Ecto neural progenitor cell (in vitro differentiated cells): Measurements from ENCODE around the gene PRR7.
"Not testable (repeated sequence)": the region's sequence is repeated elsewhere in the genome, so short reads cannot be mapped to it uniquely, and the experiment has no call there.

ENCODE experiments used
- DNase-seq: peaks from one replicate; pipeline ENCODE4 v3.0.0-alpha.2; 2018; ENCODE audit warnings: low spot score

Gene PRR7, protein sequence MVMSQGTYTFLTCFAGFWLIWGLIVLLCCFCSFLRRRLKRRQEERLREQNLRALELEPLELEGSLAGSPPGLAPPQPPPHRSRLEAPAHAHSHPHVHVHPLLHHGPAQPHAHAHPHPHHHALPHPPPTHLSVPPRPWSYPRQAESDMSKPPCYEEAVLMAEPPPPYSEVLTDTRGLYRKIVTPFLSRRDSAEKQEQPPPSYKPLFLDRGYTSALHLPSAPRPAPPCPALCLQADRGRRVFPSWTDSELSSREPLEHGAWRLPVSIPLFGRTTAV

DNA sequence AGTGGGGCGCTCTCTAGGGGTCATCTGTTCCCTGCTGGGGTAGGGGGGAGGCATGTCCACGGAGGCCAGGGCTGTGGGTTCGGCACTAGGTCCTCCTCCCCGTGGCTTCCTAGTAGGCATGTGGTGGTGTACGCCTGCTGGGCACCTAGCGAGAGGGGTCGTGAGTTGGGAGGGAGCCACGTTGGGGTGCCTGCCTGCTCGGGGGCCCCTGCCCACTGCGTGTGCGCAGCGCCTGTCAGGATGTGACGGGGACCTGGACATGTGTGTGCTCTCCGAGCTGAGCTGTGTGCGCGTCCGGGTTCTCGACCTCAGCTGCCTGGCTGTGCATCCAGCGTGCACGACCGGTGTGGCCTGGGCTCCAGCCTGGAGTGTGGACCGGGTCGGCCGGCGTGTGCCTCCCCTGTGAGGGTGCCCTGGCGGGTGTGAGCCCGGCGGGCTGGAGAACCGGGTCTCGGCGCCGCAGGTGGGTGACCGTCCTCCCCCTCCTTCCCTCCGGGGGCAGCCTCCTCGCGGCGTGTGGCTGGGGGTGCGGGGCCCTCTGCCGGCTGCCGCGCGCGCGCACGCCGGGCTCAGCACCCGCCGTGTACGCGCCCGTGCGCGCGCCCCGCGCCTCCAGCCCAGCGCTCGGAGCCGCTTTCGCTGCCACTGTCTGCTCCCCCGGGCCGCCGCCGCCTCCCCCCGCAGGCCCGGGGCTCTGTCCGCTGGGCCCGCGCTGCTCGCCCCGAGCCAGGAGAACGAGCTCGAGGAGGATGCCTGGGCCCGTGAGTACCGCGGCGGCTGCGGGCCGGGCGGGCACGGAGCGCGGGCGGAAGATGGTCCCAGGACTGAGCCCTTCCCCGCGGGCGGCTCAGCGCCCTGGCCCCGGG, at the start of gene PRR7:
TSS of gene PRR7 (plus strand) at position 615 of the 866 bp plus-strand sequence. CDS start 8,254 bp downstream, outside the sequence.
- DNase-seq, result peak; percentile 84

DNA sequence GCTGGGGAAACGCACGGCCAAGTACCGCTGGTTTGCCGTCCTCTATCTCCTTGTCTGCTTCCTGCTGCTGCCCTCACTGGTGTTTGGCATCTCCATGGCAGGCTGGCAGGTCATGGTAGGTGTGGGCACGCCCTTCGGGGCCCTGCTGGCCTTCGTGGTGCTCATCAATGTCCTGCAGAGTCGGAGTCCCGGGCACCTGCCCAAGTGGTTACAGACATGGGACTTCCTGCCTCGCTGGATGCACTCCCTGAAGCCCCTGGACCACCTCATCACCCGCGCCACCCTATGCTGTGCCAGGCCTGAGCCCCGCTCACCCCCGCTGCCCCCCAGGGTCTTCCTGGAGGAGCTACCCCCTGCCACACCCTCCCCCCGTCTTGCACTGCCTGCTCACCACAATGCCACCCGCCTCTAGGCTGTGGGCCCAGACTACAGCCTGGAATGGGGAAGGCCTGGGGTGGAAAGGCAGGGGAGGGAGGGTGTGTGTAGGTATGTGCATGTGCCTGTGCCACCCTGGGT, 48.7 kb upstream of the PRR7 start:
- DNase-seq, result no peak

- DNase-seq, result no peak
Measured at GRCh38 chr5:177399997-177400868, 46.4 kb upstream of the PRR7 start, which contains the start of gene PFN3. TSS of gene PFN3 (minus strand) at chr5:177400661. CDS start at chr5:177400576, 85 bp downstream.

GRCh38 chr5:177402271-177403043, 44.2 kb upstream of the PRR7 start:
- peak; percentile 86 for DNase-seq

DNA sequence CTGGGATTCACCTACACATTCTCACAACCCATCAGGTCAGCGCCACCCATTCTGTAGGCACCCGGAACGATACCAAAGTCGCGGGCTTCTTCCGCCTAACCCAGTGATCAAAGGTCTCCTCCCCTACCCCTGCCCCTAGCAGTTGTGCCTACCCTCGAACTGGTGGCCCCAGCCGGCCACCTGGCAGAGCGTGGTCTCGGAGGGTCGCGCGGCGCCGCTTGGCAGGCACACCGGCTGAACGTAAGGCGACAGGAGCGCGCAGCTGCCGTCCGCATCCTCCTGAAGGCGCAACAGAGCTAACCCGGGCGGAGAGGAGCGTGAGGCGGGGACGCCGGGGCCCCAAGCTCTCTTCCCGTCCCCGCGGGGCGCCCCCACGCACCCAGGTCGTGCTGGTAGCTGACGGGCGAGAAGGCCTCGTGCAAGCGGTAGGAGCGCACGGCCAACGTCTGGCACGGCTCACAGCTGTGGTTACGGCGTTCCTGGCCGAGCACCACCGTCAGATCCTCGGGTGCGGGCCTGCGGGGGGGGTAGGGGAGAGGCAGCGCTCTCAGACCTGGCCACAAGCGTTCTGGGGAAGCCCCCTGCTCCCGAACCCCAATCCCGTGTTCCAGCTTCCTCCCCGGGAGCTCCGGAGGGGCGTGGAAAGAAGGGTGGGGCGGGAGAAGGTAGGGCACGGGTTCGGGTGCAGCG, 43.4 kb upstream of the PRR7 start:
- DNase-seq, result peak; percentile 65

- peak; percentile 84 for DNase-seq
Measured at GRCh38 chr5:177403792-177404640, 42.6 kb upstream of the PRR7 start.

DNA sequence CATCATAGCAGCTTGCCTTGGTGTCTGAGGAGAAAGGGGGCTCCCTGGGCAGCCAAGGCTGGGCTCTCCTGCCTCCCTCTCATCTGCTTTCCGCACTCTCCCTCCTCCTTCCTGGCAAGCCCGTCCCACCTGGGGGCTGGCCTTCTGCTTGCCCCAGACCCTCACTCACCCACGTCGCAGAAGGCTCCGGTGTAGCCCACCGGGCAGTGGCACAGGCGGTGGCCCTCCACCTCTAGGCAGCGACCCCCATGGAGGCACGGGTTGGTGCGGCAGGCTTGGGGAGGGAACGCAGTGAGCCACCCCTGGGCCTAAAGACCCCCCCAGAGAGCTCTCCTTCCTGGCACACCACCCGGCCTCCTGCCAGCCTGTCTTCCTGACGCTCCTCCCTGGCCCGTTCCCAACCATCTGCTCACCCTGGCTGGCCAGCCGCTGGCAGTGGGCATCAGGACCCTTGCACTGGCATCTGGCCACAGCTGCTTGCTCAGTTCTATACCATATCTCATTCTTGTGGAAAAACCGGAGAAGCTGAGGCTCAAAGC, 41.9 kb upstream of the PRR7 start:
- no peak for DNase-seq

GRCh38 chr5:177405312-177405711, 41.3 kb upstream of the PRR7 start:
- no peak for DNase-seq

DNA sequence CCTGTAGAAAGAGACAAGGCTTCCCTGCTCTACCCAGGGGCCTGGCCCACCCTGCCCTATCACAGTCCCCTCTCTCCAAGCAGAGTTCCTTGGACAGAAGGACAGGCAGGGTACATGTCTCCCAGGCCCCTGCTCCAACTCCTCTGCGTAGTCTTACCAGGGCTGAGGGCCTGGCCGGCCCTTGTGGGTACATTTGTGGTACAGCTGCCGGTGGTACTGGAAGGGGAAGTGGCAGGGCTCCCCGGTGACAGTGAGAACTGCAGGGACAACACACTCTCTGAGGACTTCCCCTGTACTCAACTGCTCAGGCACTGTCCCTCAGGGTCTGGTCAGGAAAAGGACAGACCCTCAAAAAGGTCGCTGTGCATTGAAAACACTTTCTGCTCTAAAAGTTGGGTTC, 40.8 kb upstream of the PRR7 start:
- no peak for DNase-seq

GRCh38 chr5:177409043-177409801, 37.4 kb upstream of the PRR7 start, which contains the start of gene F12:
TSS of gene F12 (minus strand) at chr5:177409564. CDS start at chr5:177409527, 37 bp downstream.
- no peak for DNase-seq

DNA sequence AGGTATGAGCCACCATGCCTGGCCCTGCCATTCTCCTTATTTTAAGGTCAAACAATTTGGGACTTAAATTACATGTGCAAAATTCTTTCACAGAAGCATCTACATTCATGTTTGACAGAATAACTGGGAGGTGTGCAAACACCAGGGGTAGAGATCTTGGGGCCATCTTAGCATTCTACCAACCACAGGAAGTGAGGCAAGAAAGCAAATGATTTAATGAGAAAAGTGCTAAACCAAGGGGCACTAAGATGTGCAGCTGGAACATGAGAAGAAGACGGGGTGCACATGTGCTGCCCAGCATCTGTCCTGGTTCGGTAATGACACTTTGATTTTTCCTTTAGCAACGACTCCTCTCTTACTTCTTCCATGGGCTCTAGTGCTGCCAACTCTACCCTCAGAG, 36.0 kb upstream of the PRR7 start:
- DNase-seq, result no peak

DNA sequence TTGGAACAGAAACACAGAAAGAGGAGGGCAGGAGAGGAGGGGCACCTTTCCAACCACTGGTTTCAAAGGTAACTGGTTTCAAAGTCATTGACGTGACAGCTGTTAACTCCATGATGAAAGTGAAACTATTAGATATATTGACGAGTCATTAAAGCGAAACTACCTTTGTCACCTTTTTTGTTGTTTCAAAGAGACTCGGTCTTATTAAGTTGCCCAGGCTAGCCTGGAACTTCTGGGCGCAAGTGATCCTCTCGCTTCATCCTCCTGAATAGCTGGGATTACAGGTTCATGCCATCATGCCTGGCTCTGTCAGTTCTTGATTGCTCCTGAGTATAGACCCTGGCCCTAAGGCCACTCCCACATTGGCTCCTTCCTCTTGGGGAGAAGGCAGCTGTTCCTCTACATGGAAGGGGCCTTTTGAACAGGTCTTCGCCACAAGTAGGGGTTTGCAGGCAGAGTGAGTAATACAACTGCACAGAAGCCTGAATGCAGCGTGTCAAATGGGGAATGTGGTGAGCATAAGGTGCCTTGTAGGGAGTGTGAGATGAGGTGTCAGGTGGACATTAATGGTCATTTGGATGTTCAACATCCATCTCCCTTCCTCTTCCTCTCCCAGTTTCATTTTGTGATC, 33.9 kb upstream of the PRR7 start:
- DNase-seq, result no peak

- no peak for DNase-seq
Measured at GRCh38 chr5:177414481-177414880, 32.1 kb upstream of the PRR7 start.

DNA sequence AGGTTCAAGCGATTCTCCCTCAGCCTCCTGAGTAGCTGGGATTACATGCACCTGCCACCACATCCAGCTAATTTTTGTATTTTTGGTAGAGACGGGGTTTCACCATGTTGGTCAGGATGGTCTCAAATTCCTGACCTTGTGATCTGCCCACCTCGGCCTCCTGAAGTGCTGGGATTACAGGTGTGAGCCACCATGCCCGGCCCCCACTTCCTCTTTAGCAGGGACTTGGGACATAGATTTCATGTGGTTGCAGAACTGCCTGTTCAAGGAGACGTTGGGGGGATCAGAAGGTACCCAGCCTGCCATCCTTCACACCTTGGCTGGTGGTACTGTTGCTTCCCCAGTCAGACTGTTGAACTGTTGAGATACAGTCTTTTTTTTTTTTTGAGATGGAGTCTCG, 29.5 kb upstream of the PRR7 start:
- not testable (repeated sequence) for DNase-seq

- DNase-seq, result no peak
Measured at GRCh38 chr5:177419046-177419445, 27.6 kb upstream of the PRR7 start.

- not testable (repeated sequence) for DNase-seq
Measured at GRCh38 chr5:177420472-177420871, 26.1 kb upstream of the PRR7 start.

DNA sequence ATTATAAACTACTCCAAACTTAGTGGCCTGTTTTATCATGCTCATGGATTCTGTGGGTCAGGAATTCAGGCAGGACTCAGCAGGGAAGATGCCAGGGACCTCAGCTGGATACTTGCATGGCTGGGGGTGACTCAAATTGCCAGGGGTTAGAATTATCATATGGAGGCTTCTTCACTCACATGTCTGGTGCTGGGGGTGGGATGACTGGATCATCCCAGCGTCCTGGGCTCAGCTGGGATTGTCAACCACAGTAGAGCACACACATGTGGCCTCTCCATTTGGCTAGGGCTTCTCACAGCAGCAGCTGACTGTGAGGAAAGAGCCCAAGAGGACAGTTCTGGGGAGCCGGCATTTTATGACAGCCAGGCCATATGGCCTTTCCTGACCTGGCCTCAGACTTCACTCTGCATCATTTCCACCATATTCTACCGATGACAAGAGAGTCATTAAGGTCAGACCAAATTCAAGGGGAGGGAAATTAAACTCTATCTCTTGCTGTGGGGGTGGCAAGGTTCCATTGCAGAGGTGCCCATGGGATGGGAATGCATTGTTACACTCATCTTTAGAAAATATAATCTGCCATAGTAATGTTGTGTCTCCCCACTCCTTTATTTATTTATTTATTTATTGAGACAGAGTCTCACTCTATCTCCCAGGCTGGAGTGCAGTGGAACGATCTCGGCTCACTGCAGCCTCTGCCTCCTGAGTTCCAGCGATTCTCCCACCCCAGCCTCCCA, 25.4 kb upstream of the PRR7 start:
- no peak for DNase-seq
